Forelimb muscle (tissue), 1 donor: ENCODE results near the gene CD8B2. TPM values are rescaled to one million over a fixed set of nuclear protein-coding genes. Genes with fewer than 3 reads are reported as not detected.
A peak's percentile ranks its signal among the peaks of the same experiment; 100 is the strongest.
"Not testable (repeated sequence)": the region's sequence is repeated elsewhere in the genome, so short reads cannot be mapped to it uniquely, and the experiment has no call there.

Source experiments
- DNase-seq: peaks from one replicate; pipeline ENCODE4 v3.0.0-alpha.2; 2013; ENCODE audit warnings: low read depth
- polyA plus RNA-seq: library from polyadenylated mRNA; unstranded; fragments of 120-200 nt; gene quantifications from one replicate; pipeline ENCODE4 v1.2.1, GENCODE V29; 2013; ENCODE audit not compliant: insufficient read length

Gene CD8B2
- 0.04 TPM for polyA plus RNA-seq

DNA sequence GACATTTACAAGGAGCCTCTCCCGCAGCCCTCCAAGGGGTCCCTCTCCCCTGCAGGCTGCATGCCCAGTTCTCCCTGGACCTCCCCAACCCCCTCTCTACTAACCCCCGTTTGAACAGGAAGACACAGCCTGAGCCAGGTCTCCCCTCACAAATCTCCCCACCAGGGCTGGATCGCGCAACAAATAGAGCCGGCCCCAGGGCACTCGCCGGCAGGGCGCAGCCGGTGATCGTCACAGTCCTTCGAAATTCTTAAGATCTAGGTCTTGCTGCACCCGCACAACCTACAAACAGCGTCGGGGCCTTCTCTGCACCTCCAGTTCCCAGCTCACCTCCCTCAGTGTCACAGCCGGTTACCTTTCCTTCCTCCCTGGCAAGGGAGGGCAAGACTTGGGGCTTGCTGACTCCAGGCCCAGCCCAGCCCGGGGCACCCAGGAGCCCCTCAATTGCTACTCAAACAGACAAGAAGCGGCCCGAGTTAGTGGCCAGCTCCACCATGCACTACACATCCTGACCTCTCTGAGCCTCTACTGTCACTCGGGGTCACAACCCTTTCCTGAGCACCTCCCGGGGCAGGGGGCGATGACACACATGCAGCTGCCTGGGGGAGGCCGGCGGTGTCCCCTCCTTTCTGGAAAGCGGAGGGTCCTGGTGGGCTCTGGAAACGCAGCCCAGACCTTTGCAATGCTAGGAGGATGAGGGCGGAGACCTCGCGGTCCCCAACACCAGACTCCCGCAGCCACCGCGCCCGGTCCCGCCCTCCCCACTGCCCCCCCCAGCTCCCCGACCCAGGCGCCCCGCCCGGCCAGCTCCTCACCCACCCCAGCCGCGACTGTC lies at the start of gene CD8B2:
TSS of gene CD8B2 (plus strand) at position 814 of the 835 bp plus-strand sequence. CDS start 63 bp downstream, outside the sequence.
- not testable (repeated sequence) for DNase-seq

DNA sequence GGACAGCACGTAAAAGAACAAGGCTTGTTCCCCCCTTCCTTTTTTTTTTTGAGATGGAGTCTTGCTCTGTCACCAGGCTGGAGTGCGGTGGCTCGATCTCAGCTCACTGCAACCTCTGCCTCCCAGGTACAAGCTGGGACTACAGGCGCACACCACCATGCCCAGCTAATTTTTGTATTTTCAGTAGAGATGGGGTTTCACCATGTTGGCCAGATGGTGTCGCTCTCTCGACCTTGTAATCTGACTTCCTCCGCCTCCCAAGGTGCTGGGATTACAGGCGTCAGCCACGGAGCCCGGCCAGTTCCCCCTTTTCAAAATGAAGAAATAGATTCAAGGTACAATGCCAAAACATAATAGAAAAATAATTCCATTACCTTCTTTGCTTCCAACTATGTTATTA lies 25.3 kb upstream of the CD8B2 start:
- DNase-seq: not testable (repeated sequence)

GRCh38 chr2:106467516-106467915 lies 19.6 kb upstream of the CD8B2 start:
- DNase-seq: not testable (repeated sequence)

GRCh38 chr2:106468107-106468506 lies 19.1 kb upstream of the CD8B2 start, which contains the start of gene RGPD3:
Gene RGPD3, minus strand, starts transcription at chr2:106468413. Its CDS starts 125 bp downstream, at chr2:106468288.
- DNase-seq: not testable (repeated sequence)

DNA sequence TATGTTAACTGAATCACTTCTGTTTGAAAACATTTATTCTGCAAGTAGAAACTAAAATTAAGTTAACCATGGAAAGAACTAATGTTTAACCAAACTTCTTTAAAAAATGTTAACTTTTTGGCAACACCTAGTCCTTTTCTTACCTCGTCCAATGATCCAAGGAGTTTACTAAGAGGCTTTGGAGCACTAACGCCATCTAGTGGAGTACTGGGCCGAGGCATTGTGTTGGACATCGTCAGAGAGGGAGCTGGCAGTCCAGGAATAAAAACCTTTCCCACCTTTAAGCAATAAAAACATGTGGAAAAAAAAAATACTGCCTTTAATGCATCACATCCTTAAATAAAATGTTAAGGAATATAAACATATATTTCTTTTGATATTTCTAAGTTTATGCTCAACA lies 16.5 kb upstream of the CD8B2 start:
- not testable (repeated sequence) for DNase-seq

- not testable (repeated sequence) for DNase-seq
Measured at GRCh38 chr2:106477647-106478046, 9.5 kb upstream of the CD8B2 start.

DNA sequence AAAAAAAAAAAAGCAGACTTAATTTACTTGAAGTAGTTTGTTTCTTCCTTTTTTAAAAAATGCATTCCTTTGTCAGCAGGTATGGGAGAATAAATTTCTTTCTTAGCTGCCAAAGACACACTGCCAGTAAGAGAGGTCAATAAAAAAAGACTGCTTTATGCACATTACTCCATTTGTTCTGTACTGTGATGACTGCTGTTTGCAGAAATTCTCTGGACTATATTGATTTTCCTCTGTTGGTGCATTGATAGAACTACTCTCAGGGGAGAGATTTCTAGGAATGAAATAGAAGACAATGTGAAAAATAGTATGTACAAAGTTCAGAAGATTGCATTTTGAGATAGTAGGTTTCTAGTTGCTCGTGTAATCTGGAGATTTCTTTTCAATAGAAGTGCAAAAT lies 7.6 kb upstream of the CD8B2 start:
- not testable (repeated sequence) for DNase-seq

GRCh38 chr2:106487386-106488191 lies 425 bp downstream of the CD8B2 start:
- not testable (repeated sequence) for DNase-seq

- not testable (repeated sequence) for DNase-seq
Measured at GRCh38 chr2:106489701-106490100, 2.5 kb downstream of the CD8B2 start.

GRCh38 chr2:106492399-106492798 lies 5.2 kb downstream of the CD8B2 start:
- not testable (repeated sequence) for DNase-seq

GRCh38 chr2:106492913-106493312 lies 5.7 kb downstream of the CD8B2 start:
- DNase-seq: peak; percentile 0

- DNase-seq: not testable (repeated sequence)
Measured at GRCh38 chr2:106498549-106498948, 11.4 kb downstream of the CD8B2 start.

DNA sequence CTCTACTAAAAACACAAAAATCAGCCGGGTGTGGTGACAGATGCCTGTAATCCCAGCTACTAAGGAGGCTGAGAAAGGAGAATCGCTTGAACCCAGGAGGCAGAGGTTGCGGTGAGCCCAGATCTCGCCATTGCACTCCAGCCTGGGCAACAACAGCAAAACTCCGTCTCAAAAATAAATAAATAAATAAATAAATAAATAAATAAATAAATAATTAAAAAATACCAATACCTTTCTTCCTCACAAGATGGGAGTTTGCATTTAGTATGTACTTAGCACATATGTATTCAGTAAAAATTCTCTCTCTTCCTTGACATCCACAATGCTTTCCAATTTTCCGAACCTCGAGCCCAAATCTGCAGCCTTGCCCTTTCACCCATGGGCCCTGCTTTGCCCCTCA lies 13.2 kb downstream of the CD8B2 start:
- not testable (repeated sequence) for DNase-seq

- DNase-seq: not testable (repeated sequence)
Measured at GRCh38 chr2:106502351-106502750, 15.2 kb downstream of the CD8B2 start.

DNA sequence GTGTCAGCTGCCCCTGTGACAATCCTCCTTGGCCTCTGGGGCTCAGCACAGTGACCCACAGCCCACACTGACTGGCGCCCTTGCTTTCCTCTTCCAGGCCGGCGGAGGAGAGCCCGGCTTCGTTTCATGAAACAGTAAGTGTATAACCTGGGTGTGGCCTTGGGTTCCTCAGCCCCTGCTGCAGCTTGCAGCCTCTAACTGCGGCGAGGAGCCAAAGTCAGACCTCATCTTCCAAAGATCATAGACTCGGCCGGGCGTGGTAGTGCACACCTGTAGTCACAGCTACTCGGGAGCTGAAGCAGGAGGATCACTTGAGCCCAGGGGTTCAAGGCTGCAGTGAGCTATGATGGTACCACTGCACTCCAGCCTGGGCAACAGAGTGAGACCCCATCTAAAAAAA lies 17.0 kb downstream of the CD8B2 start:
- DNase-seq: not testable (repeated sequence)

DNA sequence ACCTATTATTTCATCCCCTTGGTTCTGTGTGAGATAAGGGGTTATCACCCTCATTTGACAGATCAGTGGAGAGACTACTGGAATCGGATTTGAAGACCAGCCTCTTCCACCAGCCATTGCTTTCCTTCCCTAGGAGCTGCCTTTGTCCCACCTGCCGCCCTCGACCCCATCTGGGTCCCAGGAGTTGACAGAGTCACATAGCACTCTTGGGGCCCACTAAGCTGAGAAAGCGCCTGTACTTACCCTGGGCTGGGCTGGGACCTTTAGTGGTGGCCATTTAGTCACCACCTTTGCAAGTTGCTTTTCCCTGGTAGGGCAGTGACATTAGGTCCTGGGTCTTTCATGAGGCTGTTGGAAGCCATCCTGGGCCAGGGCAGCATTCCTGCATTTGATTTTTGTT lies 17.6 kb downstream of the CD8B2 start:
- not testable (repeated sequence) for DNase-seq

GRCh38 chr2:106506002-106506687 lies 19.0 kb downstream of the CD8B2 start:
- DNase-seq: not testable (repeated sequence)

DNA sequence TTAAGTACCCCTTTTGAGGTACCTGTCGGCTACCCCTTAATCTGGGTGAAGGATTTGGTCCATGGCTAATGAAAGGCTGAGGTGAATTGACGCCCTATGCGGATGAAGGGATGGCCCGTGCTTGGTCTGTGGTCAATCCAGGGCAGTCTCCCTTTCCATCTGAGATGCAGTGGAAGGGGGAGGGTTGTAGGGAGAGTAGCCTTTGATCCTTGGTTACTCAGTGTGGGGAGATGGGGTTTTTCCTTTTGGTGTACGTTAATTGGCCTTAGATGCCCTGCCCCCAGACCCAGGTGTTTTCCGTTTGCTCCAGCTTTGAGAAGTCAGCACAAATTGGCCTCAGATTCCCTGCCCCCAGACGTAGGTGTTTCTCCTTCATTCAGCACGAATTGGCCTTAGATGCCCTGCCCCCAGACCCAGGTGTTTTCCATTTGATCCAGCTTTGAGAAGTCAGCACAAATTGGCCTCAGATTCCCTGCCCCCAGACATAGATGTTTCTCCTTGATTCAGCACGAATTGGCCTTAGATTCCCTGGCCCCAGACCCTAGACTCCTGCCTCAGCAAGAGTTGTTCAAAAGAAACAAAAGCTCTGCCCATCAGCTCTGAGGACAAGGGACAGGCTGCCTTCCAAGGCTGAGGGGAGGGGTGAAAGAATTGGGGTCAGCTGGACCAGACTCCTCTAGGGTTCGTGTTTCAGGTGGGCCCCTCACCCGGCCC lies 21.7 kb downstream of the CD8B2 start:
- DNase-seq: not testable (repeated sequence)

GRCh38 chr2:106509374-106509770 lies 22.2 kb downstream of the CD8B2 start:
- not testable (repeated sequence) for DNase-seq

DNA sequence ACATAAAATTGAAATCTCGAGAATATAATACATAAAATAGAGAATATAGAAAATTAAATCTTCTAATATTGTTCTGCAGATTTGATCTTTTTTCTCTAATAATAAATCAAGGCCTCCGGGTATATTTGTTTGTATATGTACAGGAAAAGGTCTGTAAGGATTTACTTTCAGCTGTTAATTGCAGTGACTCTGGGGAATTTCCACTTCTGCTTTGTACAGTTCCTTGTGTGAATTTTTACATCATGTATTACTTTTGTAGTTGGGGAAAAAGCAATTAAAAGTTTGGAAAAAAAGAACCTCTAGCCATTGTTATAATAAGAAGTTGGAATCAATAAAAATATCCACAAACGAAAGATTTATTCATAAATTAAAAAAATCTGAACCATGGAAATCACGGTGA lies 23.6 kb downstream of the CD8B2 start:
- not testable (repeated sequence) for DNase-seq

DNA sequence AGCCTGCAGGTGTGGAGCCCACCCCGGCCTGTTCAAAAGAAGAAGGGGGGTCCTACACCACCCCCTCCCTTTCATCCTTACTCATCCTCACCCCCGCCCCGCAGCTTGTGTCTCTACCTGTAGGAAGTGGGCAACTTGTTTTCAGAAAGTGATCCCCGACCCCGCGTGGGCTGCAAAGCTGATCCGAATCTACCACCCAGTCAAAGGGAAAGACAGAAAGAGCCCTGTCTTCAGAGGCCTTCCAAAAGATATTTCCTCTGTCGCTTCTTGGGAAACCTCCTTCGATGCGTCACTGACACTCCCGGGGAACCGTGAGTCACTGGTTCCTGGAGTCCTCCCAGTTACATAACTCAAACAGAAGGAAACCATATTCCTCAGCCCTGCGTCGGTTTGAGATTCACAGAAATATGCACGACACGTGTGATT lies 24.3 kb downstream of the CD8B2 start:
- DNase-seq: peak; percentile 44
